Measurements from ENCODE around the gene BRIP1. TPM values are rescaled to one million over a fixed set of nuclear protein-coding genes. Genes with fewer than 3 reads are reported as not detected.

Gene BRIP1
- total and polyA plus RNA-seq, 2 experiments from 2014 or later: 8.0 to 23.1 TPM

DNA sequence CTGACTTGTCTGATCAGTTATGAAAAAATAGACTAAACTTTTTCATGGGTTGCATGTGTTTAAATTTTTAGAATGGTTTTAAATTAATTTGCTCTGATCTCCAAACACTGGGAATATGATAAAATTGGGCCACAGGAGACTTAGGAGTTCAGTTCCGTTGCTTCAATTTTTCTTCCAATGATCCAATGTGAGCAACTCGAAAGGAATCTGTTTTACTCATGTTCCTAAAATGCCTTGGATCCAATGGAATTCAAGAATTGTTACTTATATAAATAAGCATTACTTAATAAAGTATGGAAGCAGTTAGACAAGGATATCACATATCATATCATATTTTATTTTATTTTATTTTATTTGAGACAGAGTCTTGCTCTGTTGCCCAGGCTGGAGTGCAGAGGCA is 216.3 kb downstream of the BRIP1 start:
- DNase-seq (ENCODE audit: low spot score): no peak
- H3K4me2 ChIP-seq: no peak overlapping the region
- no peaks in the 10 kb centered on the region for H3K9me2 ChIP-seq (ENCODE audit: insufficient read depth)
- TF ChIP-seq, protein P1, sequence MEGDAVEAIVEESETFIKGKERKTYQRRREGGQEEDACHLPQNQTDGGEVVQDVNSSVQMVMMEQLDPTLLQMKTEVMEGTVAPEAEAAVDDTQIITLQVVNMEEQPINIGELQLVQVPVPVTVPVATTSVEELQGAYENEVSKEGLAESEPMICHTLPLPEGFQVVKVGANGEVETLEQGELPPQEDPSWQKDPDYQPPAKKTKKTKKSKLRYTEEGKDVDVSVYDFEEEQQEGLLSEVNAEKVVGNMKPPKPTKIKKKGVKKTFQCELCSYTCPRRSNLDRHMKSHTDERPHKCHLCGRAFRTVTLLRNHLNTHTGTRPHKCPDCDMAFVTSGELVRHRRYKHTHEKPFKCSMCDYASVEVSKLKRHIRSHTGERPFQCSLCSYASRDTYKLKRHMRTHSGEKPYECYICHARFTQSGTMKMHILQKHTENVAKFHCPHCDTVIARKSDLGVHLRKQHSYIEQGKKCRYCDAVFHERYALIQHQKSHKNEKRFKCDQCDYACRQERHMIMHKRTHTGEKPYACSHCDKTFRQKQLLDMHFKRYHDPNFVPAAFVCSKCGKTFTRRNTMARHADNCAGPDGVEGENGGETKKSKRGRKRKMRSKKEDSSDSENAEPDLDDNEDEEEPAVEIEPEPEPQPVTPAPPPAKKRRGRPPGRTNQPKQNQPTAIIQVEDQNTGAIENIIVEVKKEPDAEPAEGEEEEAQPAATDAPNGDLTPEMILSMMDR (conservative IDR thresholded peaks at IDR 0.05; ENCODE audit: low read depth in 2 of 2): no peak
- TF ChIP-seq EZH2phosphoT487 (IDR thresholded peaks at IDR 0.05; ENCODE audit: unreplicated experiment): no peak
- no peak for TF ChIP-seq EZH2 (IDR thresholded peaks at IDR 0.05; ENCODE audit: low read depth, unreplicated experiment)
- TF ChIP-seq, protein P2, sequence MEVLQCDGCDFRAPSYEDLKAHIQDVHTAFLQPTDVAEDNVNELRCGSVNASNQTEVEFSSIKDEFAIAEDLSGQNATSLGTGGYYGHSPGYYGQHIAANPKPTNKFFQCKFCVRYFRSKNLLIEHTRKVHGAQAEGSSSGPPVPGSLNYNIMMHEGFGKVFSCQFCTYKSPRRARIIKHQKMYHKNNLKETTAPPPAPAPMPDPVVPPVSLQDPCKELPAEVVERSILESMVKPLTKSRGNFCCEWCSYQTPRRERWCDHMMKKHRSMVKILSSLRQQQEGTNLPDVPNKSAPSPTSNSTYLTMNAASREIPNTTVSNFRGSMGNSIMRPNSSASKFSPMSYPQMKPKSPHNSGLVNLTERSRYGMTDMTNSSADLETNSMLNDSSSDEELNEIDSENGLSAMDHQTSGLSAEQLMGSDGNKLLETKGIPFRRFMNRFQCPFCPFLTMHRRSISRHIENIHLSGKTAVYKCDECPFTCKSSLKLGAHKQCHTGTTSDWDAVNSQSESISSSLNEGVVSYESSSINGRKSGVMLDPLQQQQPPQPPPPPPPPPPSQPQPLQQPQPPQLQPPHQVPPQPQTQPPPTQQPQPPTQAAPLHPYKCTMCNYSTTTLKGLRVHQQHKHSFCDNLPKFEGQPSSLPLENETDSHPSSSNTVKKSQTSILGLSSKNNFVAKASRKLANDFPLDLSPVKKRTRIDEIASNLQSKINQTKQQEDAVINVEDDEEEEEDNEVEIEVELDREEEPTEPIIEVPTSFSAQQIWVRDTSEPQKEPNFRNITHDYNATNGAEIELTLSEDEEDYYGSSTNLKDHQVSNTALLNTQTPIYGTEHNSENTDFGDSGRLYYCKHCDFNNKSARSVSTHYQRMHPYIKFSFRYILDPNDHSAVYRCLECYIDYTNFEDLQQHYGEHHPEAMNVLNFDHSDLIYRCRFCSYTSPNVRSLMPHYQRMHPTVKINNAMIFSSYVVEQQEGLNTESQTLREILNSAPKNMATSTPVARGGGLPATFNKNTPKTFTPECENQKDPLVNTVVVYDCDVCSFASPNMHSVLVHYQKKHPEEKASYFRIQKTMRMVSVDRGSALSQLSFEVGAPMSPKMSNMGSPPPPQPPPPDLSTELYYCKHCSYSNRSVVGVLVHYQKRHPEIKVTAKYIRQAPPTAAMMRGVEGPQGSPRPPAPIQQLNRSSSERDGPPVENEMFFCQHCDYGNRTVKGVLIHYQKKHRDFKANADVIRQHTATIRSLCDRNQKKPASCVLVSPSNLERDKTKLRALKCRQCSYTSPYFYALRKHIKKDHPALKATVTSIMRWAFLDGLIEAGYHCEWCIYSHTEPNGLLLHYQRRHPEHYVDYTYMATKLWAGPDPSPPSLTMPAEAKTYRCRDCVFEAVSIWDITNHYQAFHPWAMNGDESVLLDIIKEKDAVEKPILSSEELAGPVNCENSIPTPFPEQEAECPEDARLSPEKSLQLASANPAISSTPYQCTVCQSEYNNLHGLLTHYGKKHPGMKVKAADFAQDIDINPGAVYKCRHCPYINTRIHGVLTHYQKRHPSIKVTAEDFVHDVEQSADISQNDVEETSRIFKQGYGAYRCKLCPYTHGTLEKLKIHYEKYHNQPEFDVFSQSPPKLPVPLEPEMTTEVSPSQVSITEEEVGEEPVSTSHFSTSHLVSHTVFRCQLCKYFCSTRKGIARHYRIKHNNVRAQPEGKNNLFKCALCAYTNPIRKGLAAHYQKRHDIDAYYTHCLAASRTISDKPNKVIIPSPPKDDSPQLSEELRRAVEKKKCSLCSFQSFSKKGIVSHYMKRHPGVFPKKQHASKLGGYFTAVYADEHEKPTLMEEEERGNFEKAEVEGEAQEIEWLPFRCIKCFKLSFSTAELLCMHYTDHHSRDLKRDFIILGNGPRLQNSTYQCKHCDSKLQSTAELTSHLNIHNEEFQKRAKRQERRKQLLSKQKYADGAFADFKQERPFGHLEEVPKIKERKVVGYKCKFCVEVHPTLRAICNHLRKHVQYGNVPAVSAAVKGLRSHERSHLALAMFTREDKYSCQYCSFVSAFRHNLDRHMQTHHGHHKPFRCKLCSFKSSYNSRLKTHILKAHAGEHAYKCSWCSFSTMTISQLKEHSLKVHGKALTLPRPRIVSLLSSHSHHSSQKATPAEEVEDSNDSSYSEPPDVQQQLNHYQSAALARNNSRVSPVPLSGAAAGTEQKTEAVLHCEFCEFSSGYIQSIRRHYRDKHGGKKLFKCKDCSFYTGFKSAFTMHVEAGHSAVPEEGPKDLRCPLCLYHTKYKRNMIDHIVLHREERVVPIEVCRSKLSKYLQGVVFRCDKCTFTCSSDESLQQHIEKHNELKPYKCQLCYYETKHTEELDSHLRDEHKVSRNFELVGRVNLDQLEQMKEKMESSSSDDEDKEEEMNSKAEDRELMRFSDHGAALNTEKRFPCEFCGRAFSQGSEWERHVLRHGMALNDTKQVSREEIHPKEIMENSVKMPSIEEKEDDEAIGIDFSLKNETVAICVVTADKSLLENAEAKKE (CRISPR knock-in tag; IDR thresholded peaks at IDR 0.05): no peak
- Mint-ChIP-seq H3K4me3 (no peak overlapping the region), H3K36me3 (ENCODE audit: low read depth) (peaks cover 3% of the 10 kb centered on the region; the same call in 1 of the 3 replicates), H3K27ac (no peak overlapping the region), H3K9me3 (peaks cover 14% of the 10 kb centered on the region), H3K4me1 (peaks cover 3% of the 10 kb centered on the region; the same call in 2 of the 3 replicates), H3K27me3 (ENCODE audit: insufficient read depth, low read depth, poor library complexity) (no peaks in the 10 kb centered on the region)
- H3K27me3 ChIP-seq (ENCODE audit: insufficient read depth): no peaks in the 10 kb centered on the region
- H4K20me1 ChIP-seq (replicated peaks; ENCODE audit: insufficient read depth): no peaks in the 10 kb centered on the region
- H3K4me3 ChIP-seq: no peak overlapping the region
- H3K4me1 ChIP-seq (ENCODE audit: insufficient read depth): 0 out of 2 replicates have a peak, but pooled peaks cover 4% of the 10 kb centered on the region
- no peak overlapping the region for H3K27ac ChIP-seq (ENCODE audit: low read depth)
- H3K79me2 ChIP-seq (replicated peaks; ENCODE audit: insufficient read depth): no peaks in the 10 kb centered on the region
- no peaks in the 10 kb centered on the region for H3F3A ChIP-seq (replicated peaks; ENCODE audit: low read depth)
- no peak overlapping the region for H2AFZ ChIP-seq
- H3K36me3 ChIP-seq (ENCODE audit: insufficient read depth): no peaks in the 10 kb centered on the region
- ATAC-seq: no peak

Measured in GM23338 (cell line).